Epidermal melanocyte (primary cell): ENCODE results near the gene CYP19A1.
A peak's percentile ranks its signal among the peaks of the same experiment; 100 is the strongest.
"Not testable (repeated sequence)": the region's sequence is repeated elsewhere in the genome, so short reads cannot be mapped to it uniquely, and the experiment has no call there.

ENCODE experiments used
- DNase-seq: peaks from one replicate; pipeline ENCODE4 v3.0.0; 2011; ENCODE audit warnings: low spot score; ENCODE audit not compliant: insufficient read length

The CYP19A1 gene

GRCh38 chr15:51212909-51213308, 125.5 kb downstream of the CYP19A1 start:
- DNase-seq: no peak

- no peak for DNase-seq
Measured at GRCh38 chr15:51212239-51212638, 126.2 kb downstream of the CYP19A1 start.

- DNase-seq: no peak
Measured at GRCh38 chr15:51205050-51205975, 133.1 kb downstream of the CYP19A1 start.

- no peak for DNase-seq
Measured at GRCh38 chr15:51203797-51204196, 134.6 kb downstream of the CYP19A1 start.

GRCh38 chr15:51202783-51203182, 135.6 kb downstream of the CYP19A1 start:
- DNase-seq: no peak

DNA sequence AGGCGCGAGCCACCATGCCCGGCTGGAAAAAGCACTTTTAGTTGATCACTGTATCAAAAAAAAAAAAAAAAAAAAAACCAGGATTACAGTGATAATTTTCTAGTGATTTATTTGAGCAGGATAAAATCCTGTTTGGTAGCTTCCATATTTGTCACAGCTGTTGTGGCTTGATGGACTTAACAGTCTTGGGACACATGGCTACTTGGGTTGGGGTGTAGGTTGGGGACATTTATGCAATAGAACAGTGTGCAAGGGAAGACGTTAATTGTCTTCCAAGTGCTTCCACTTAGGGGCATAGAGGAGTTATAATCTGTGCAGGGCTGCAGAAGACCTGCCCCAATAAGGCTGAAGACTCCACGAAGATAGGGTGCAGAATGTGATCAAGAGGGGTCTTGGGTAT, 136.8 kb downstream of the CYP19A1 start:
- DNase-seq: no peak

GRCh38 chr15:51200792-51201191, 137.6 kb downstream of the CYP19A1 start:
- DNase-seq: no peak

DNA sequence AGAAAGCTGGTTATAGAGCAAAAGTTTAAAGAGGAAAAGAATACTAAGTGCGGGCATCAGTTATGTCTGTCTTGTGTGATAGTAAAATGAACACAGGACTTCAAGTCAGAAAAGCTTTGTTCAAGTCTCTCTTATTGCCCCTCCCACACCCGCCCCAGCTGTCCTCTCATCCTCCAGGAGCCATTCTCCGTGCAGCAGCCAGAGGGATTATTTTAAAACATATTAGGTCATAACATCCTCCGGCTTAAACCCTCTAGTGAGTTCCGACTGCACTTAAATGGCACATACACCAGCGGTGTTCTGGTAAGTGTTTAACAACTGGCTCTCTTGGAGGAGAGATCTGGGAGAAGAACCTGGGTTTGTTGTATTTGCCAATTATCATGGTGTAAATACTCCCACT, 138.9 kb downstream of the CYP19A1 start:
- no peak for DNase-seq

- peak; percentile 38 for DNase-seq
Measured at GRCh38 chr15:51198701-51199232, 139.6 kb downstream of the CYP19A1 start.

GRCh38 chr15:51195459-51195858, 142.9 kb downstream of the CYP19A1 start:
- no peak for DNase-seq

- DNase-seq: no peak
Measured at GRCh38 chr15:51193979-51194378, 144.4 kb downstream of the CYP19A1 start.

DNA sequence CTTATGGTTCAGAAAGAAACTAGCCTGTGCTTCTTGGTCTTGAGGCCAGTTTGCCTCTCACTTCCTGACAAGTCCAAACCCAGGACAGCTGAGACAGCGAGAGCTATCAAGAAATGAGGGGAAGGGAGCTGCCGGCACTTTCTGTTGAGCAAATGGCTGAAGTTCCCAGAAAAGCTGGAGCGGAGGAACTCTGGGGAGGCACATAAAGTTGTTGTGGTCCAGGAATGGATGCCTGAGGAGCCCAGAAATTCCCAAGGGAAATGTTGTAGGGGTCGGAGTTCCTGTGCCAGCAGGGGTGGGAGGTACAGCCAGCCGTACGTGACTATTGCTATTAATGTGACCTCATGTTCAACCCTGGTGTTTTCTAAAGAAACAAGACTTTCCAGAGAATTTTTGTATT, 144.9 kb downstream of the CYP19A1 start:
- DNase-seq: no peak

DNA sequence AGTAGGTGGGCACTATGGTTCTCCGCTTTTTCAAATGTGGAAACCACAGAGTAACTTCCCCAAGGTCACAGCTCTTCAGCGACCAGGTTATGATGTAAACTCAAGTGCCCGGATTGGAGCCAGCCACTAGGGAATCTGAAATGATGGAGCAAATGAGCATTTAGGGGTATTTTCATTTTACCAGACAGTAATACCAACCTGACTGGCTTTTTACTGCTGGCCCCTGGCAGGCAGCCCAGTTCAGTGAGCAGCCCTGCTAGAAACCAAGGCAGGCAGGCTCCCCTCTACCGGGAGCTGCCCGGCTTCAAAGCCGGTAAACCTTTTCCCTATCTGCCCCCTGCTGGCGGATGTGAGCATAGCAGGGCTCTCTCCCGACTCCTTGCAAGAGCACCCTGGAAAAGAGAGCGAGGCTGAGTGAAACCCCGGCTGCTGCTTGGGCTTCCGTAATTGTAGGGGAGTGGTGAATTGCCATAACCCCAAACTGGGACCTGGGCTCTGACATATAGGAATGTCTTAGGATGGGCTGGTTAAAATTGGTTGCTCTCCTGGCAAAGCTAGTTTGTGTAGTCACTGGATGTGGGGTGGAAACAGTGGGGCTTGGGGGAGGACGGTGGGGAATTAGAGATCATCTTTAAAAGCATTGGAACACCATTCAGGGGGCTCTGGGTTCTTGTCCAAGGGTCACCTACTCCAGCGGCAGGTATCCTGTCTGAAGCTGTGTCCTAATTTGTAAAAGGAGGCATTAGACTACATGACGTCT, 145.7 kb downstream of the CYP19A1 start:
- peak; percentile 59 for DNase-seq

- no peak for DNase-seq
Measured at GRCh38 chr15:51191766-51192165, 146.6 kb downstream of the CYP19A1 start.

- no peak for DNase-seq
Measured at GRCh38 chr15:51191072-51191670, 147.2 kb downstream of the CYP19A1 start.

GRCh38 chr15:51190424-51191068, 147.8 kb downstream of the CYP19A1 start:
- DNase-seq: no peak

- no peak for DNase-seq
Measured at GRCh38 chr15:51189669-51190385, 148.6 kb downstream of the CYP19A1 start.

- DNase-seq: not testable (repeated sequence)
Measured at GRCh38 chr15:51188791-51189190, 149.6 kb downstream of the CYP19A1 start.

- DNase-seq: no peak
Measured at GRCh38 chr15:51186891-51187290, 151.5 kb downstream of the CYP19A1 start.

DNA sequence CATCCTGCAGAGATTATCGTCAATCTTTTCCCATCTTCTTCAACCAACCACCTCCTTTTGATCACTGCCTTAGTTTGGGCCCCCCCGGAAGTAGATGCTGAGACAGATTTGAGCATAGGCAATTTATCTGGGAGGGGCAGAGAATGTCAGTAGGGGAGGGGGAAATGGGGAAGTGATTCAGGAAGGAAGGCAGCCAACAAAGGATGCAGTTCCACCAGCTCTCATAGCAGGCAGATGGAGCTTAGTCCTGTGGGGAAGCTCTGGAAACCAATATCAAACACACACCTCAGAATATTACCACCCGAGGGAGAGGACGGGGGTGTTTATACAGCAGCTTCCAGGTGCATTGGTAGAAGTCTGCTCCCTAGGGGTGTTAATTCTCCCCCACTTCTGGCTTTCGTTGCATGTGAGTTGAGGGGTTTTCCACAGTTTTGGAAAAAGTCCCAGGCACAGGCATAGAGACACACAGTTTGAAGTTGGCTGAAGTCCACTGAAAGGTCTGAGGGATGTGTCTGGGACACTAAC, 152.2 kb downstream of the CYP19A1 start:
- no peak for DNase-seq
